IPS-NIHi7 (cell line): ENCODE results near the gene MAP3K2.
"Not testable (repeated sequence)": the region's sequence is repeated elsewhere in the genome, so short reads cannot be mapped to it uniquely, and the experiment has no call there.

ENCODE experiments used
- DNase-seq: peaks from one replicate; pipeline ENCODE4 v3.0.0; 2012; ENCODE audit warnings: mixed read lengths; ENCODE audit errors: extremely low spot score

The MAP3K2 gene

DNA sequence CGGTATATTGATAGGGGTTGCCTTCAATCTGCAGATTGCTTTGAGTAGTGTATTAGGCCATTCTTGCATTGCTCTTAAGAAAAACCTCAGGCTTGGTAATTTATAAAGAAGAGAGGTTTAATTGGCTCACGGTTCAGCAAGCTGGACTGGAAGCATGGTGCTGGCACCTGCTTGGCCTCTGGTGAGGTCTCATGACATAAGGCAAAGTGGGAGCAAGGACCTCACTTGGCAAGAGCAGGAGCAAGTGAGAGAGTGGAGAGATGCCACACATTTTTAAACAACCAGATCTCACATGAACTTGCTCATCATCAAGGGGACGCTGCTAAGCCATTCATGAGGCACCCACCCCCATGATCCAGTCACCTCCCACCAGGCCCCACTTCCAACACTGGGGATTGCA is 4.9 kb downstream of the MAP3K2 start:
- no peak for DNase-seq

DNA sequence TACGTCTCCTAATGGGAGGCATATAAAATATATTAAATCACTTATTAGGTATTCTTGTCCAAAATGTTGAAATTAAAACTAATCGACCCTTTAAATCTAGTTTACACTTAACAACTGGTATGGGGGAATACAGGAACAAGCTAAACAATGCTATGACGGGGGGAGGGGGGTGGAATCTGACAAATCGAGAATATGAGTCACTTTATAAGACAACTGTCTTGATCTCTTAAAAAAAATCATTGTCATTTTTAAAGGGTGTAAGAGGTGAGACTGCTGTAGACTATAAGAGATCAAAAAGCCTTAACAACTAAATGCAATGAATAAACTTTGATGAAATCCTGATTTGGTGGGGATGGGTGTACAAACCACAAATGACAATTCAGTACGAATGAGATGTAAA is 6.0 kb downstream of the MAP3K2 start:
- no peak for DNase-seq

DNA sequence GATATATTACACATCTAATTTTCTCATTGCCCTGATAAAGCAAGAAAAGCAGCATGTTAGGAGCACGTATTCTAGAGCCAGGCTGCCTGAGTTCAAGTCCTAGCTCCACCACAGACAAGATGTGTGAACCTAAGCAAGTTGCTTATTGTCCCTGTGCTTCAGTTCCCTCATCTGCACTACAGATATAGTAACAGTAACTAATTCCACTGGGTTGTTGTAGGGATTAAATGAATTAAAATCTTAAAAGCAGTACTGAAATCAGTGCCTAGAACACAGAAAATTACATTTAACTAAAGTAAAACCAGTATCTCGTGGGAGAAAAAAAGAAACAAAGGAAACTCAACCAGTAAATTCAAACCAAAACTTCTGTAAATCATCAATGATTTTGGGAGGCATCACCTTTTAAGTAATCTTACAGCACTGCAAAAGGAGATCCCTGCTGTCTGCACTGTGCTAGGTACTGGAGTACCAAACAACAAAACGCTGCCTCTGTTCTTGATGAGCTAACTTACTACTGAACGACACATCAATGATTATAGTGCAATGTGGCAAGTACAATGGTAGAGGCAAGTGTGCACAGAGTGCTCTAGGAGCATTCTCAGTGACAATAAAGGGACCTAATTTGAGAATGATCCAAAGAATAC is 7.9 kb downstream of the MAP3K2 start:
- DNase-seq: no peak

DNA sequence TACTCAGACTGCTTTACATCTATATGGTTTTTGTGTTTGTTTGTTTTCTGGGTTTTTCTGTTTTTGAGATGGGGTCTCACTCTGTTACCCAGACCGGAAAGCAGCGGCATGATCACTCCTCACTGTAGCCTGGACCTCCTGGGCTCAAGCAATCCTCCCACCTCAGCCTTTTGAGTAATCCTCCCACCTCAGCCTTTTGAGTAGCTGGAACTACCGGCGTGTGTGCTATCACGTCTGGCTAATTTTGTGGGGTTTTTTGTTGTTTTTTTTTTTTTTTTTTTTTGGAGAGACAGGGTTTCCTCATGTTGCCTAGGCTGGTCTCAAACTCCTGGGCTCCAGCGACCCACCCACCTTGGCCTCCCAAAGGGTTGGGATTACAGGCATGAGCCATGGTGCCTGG is 9.1 kb downstream of the MAP3K2 start:
- no peak for DNase-seq

DNA sequence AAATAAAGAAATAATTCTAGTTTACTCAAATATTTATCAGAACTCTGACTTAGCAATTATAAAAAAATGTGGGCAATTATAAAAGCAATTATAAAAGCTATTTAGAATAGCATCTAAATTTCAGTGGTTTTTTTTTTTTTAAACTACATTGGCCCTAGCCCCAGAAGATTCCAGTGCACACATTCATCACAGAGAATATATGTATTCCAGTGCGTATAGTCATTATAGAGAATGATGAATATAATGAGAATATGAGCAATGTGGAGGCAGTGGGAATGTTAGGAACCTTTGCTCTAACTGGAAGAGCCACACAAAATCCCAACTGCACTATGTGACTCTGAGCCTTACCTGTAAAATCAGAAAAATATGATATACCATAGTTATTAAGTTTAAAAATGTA is 10.5 kb downstream of the MAP3K2 start:
- no peak for DNase-seq

DNA sequence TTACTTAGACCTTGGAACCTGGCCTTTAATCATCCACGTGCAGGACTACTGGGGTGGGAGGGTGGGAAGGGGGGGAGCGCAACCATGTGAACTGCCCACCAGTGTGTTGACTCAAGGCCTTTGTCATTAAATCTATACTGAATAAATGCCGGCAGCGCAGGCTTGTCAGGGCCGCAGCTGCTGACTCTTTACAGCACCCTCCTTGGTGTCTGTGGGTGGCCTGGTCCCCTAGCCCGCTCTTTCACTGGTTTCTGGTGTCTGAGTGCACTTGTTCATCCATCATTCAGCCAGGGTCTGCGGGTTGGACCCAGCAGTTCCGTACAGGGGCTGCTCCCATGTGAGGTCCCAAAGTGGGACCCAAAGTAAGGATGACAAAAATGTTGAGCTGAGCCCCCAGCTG is 11.5 kb downstream of the MAP3K2 start:
- no peak for DNase-seq

DNA sequence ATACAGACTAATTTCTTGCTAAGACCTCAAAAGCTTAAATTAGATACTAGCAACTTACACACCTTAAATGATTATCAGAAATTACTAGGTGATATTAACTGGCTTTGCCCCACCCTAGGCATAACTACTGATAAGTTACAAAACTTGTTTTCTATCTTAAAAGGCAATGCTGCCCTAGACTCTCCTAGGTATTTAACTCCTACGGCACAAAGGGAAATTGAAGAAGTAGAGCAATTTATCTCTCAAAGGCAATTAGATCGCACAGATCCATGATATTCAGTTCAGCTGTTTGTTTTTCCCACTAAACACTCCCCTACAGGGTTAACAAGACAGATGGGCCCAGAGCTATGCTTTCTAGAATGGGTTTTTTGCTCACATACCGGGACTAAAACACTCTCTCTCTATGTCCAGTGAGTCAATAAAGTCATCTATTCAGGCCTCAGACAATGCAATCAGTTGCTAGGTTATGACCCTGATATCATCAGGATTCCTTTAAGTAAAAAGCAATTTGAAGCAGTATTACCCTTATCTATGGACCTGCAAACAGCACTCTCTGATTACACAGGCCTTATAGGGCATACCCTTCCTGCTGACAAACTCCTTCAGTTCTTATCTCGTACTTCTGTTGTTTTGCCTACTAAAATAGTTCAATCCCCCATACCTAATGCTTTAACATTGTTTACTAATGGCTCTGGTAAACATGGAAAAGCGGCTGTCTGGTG is 14.3 kb downstream of the MAP3K2 start:
- no peak for DNase-seq

DNA sequence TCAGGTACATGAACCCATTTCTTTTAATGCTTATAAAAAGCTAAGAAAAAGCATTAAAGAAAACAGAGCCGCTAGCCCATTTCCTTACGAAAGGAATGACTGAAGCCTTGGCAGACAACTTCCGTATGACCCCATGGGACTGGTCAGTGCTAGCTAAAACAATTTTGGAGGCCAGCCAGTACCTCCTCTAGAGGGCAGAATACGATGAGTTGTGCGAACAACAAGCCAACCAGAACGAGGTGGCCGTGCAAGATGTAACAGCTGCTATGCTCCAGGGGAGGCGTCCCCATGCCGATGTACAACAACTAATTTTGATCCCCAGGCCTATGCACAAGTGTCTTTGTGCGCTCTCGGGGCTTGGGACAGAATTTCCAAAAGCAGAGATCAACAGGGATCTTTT is 16.7 kb downstream of the MAP3K2 start:
- no peak for DNase-seq

- DNase-seq: no peak
These were observed 17.8 kb downstream of the MAP3K2 start for GRCh38 chr2:127370010-127370409.

DNA sequence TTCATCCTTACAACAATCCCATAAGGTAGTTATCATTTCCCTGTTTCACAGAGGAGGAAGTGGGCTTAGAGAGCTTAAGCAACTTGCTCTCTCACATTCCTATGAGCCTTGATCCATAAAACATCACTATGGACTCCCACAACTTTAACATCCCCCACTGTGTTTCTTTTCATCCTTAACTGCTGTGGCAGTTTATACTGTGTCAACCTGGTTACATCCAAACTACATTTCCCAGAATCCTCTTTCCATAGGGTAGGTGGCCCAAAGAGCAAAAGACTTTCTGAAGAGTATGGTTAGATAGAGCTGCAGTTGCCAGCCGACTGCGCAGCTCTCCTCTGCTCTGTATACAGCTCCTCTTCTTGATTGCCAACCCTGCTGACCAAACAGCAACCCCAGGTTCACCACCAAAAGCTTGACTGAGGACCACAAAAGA is 22.5 kb downstream of the MAP3K2 start:
- peak; percentile 25 for DNase-seq

GRCh38 chr2:127362971-127363370 is 24.8 kb downstream of the MAP3K2 start:
- no peak for DNase-seq

- no peak for DNase-seq
These were observed 25.6 kb downstream of the MAP3K2 start for GRCh38 chr2:127361929-127362885.

GRCh38 chr2:127360242-127360641 is 27.5 kb downstream of the MAP3K2 start:
- DNase-seq: no peak

GRCh38 chr2:127359520-127359919 is 28.3 kb downstream of the MAP3K2 start:
- DNase-seq: no peak

- no peak for DNase-seq
These were observed 28.8 kb downstream of the MAP3K2 start for GRCh38 chr2:127358971-127359370.

DNA sequence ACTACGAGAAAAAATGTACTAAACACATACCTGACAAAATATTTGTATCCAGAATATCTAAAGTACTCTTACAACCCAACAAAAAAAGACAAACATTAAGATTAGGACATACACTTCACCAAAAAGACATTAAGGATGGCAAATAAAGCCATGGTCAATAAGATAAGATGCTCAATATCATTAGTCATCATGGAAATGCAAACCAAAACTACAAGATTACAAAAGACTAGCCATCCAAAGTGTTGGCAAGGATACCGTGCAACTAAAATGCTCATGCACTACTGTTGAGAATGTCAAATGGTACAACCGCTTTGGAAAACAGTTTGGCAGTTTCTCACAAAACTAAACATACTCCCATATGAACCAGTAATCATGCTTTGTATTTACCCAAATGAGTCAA is 29.7 kb downstream of the MAP3K2 start:
- DNase-seq: no peak

- no peak for DNase-seq
These were observed 30.2 kb downstream of the MAP3K2 start for GRCh38 chr2:127357591-127357990.

GRCh38 chr2:127356531-127356930 is 31.2 kb downstream of the MAP3K2 start:
- no peak for DNase-seq

DNA sequence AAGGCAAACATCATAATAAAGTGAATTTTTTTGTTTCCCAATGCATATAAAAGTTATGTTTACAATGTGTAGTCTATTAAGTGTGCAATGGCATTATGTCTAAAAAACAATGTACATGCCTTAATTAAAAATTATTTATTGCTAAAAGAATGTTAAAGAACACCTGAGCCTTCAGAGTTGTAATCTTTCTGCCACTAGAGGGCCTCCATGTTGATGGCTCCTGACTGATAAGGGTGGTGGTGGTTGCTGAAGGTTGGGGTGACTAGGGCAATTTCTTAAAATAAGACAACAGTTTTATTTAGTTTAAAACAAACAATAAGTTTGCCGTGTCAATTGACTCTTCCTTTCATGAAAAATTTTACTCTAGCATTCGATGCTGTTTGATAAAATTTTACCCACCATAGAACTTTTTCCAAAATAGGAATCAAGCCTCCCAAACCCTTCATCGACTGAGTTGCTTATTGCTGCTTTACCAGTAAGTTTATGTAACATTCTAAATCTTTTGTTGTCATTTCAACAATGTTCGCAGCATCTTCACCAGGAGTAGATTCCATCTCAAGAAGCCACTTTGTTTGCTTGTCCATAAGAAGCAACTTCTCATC is 32.3 kb downstream of the MAP3K2 start:
- peak; percentile 21 for DNase-seq

DNA sequence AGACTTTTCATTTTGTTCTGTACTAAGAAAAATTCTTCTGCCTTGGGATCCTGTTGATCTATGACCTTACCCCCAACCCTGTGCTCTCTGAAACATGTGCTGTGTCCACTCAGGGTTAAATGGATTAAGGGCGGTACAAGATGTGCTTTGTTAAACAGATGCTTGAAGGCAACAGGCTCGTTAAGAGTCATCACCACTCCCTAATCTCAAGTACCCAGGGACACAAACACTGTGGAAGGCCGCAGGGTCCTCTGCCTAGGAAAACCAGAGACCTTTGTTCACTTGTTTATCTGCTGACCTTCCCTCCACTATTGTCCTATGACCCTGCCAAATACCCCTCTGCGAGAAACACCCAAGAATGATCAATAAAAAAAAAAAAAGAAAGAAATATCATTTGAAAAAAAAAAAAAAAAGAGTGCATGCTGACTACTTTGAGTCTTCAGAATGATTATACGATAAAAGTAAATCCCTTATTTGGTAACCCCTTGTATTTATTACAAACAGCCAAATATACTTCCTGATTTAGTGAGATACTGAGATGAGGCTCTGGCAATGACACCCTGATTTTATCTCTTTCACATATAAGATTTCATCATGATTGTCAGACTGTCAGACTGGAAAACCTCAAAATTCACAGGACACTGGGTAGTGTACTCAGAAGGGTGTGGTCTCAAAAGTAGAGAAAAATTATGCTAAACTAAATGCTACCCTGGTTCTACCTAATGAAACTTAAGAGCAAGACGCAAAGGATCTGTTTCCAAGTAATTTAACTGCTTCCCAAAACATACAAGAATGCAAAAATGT is 33.7 kb downstream of the MAP3K2 start:
- DNase-seq: not testable (repeated sequence)

DNA sequence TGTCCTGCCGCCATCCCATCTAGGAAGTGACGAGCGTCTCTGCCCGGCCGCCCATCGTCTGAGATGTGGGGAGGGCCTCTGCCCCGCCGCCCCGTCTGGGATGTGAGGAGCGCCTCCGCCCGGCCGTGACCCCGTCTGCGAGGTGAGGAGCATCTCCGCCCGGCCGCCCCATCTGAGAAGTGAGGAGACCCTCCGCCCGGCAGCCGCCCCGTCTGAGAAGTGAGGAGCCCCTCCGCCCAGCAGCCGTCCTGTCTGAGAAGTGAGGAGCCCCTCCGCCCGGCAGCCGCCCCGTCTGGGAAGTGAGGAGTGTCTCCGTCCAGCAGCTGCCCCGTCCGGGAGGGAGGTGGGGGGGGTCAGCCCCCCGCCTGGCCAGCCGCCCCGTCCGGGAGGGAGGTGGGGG is 34.6 kb downstream of the MAP3K2 start:
- DNase-seq: not testable (repeated sequence)
